Adrenal gland (tissue), 5 donors: Measurements from ENCODE around the gene MYLK4.

ENCODE experiments used
- CTCF ChIP-seq, 6 experiments: fragments of 450-650 bp in 4 of 6; fragments of 200-600 bp in 2 of 6; sonication (generic) in 1 of 6; IDR thresholded peaks; 1 replicate in 5 of 6; 2 replicates in 1 of 6; pipeline versions ENCODE4 v1.5.1 to v1.8.0; 2016 to 2021; ENCODE audit warnings: antibody characterized with exemption in 6 of 6, mild to moderate bottlenecking in 2 of 6, moderate library complexity in 1 of 6
- POLR2A ChIP-seq, 2 donors: fragments of 450-650 bp; IDR thresholded peaks; one replicate each; pipeline ENCODE4 v1.6.1; 2017; ENCODE audit warnings: antibody characterized with exemption in 2 of 2, mild to moderate bottlenecking in 2 of 2, moderate library complexity in 1 of 2
- donor health status: DM: no; HTN: no; CAD: no.

DNA sequence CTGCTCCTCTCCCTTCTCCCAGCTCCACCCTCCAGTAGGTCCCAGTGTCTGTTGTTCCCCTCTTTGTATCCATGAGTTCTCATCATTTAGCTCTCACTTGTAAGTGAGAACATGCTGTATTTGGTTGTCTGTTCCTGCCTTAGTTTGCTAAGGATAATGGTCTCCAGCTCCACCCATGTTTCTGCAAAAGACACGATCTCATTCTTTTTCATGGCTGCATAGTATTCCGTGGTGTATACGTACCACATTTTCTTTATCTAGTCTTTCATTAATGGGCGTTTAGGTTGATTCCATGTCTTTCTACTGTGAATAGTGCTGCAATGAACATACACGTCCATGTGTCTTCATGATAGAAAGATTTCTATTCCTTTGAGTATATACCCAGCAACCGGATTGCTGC, 136.6 kb downstream of the MYLK4 start:
- TF ChIP-seq CTCF (IDR thresholded peaks at IDR 0.05) (no peak), POLR2A (IDR thresholded peaks at IDR 0.05) (no peak)
